Astrocyte (in vitro differentiated cells and primary cell): ENCODE data around the gene PRR12. TPM values are rescaled to one million over a fixed set of nuclear protein-coding genes. Genes with fewer than 3 reads are reported as not detected.

ENCODE experiments used
- DNase-seq: peaks from one replicate; pipeline ENCODE4 v3.0.0-alpha.2; 2010; ENCODE audit warnings: low read depth
- FAIRE-seq: peaks from 2 replicates; lab custom pipeline; 2011; peaks lifted over from hg19 to GRCh38; lab: Jason Lieb, UNC
- H2AFZ ChIP-seq: 2 replicates; pipeline ENCODE4 v1.6.0; 2012; ENCODE audit warnings: low read depth, low read length, inconsistent platforms
- H3K27ac ChIP-seq: 2 replicates; pipeline ENCODE4 v1.5.1; 2011; ENCODE audit warnings: low read depth, low read length, inconsistent platforms
- H3K27me3 ChIP-seq: 2 replicates; pipeline ENCODE4 v1.6.0; 2011; ENCODE audit warnings: low read length, inconsistent platforms; ENCODE audit not compliant: insufficient read depth
- H3K36me3 ChIP-seq: 2 replicates; pipeline ENCODE4 v1.5.1; 2011; ENCODE audit warnings: low read length, inconsistent platforms; ENCODE audit not compliant: insufficient read depth
- H3K4me1 ChIP-seq: 2 replicates; pipeline ENCODE4 v1.5.1; 2011; ENCODE audit warnings: low read length, inconsistent platforms; ENCODE audit not compliant: insufficient read depth
- H3K4me2 ChIP-seq: 2 replicates; pipeline ENCODE4 v1.6.0; 2012; ENCODE audit warnings: low read length, inconsistent platforms
- H3K4me3 ChIP-seq: 2 replicates; pipeline ENCODE4 v1.5.1; 2011; ENCODE audit warnings: low read depth, mild to moderate bottlenecking, low read length, inconsistent platforms; ENCODE audit not compliant: insufficient read depth
- H3K79me2 ChIP-seq: 2 replicates; pipeline ENCODE4 v1.6.0; 2012; ENCODE audit warnings: mild to moderate bottlenecking, low read length, inconsistent platforms; ENCODE audit not compliant: insufficient read depth
- H3K9ac ChIP-seq: 2 replicates; pipeline ENCODE4 v1.6.0; 2012; ENCODE audit warnings: mild to moderate bottlenecking, low read length, inconsistent platforms
- H3K9me3 ChIP-seq: 2 replicates; pipeline ENCODE4 v1.5.1; 2012; ENCODE audit warnings: low read depth, mild to moderate bottlenecking, low read length, inconsistent platforms; ENCODE audit not compliant: insufficient read depth
- H4K20me1 ChIP-seq: 2 replicates; pipeline ENCODE4 v1.6.0; 2012; ENCODE audit warnings: low read length, inconsistent platforms; ENCODE audit not compliant: insufficient read depth
- H3K27ac Mint-ChIP-seq: one replicate; pipeline ENCODE4 v1.8.0; 2021; ENCODE audit warnings: mild to moderate bottlenecking, mixed read lengths; ENCODE audit not compliant: unreplicated experiment
- H3K27me3 Mint-ChIP-seq: one replicate; pipeline ENCODE4 v1.8.0; 2021; ENCODE audit warnings: low read depth, mixed read lengths; ENCODE audit not compliant: unreplicated experiment
- H3K36me3 Mint-ChIP-seq: one replicate; pipeline ENCODE4 v1.8.0; 2021; ENCODE audit warnings: low read depth, mixed read lengths; ENCODE audit not compliant: unreplicated experiment
- H3K4me1 Mint-ChIP-seq: one replicate; pipeline ENCODE4 v1.8.0; 2021; ENCODE audit warnings: low read depth, mixed read lengths; ENCODE audit not compliant: unreplicated experiment
- H3K4me3 Mint-ChIP-seq: one replicate; pipeline ENCODE4 v1.8.0; 2021; ENCODE audit warnings: mild to moderate bottlenecking, moderate library complexity, mixed read lengths; ENCODE audit not compliant: unreplicated experiment
- H3K9me3 Mint-ChIP-seq: one replicate; pipeline ENCODE4 v1.8.0; 2021; ENCODE audit warnings: mild to moderate bottlenecking, mixed read lengths; ENCODE audit not compliant: unreplicated experiment
- CTCF ChIP-seq: IDR thresholded peaks from 2 replicates; pipeline ENCODE4 v1.5.1; 2011; ENCODE audit warnings: low read depth, mild to moderate bottlenecking, inconsistent platforms, low read length, moderate library complexity; ENCODE audit not compliant: insufficient read depth
- EZH2 ChIP-seq: IDR thresholded peaks from 2 replicates; pipeline ENCODE4 v1.6.1; 2012; ENCODE audit warnings: mild to moderate bottlenecking, low read length, inconsistent platforms; ENCODE audit not compliant: insufficient read depth
- total RNA-seq: library from RNA; stranded (reverse); gene quantifications from 2 replicates; pipeline ENCODE4 v1.2.1, GENCODE V29; 2021

The PRR12 gene
- total RNA-seq, 1 donor from 2014 or later = 29.7 TPM

GRCh38 chr19:49665036-49665350 lies 74.0 kb downstream of the PRR12 start:
- no peak for TF ChIP-seq EZH2
- TF ChIP-seq CTCF = no peak
- Mint-ChIP-seq H3K27me3 (no peaks in the 10 kb centered on the region), H3K4me1 (peaks cover 9% of the 10 kb centered on the region), H3K36me3 (peaks cover 16% of the 10 kb centered on the region), H3K27ac (peak overlapping the region; percentile 98), H3K4me3 (peak overlapping the region; percentile 100), H3K9me3 (no peaks in the 10 kb centered on the region)
- Histone ChIP-seq H3K27ac (peak overlapping the region; percentile 44), H3K9ac (peak overlapping the region; percentile 92), H4K20me1 (peaks cover 22% of the 10 kb centered on the region), H2AFZ (peak overlapping the region; percentile 81), H3K9me3 (peaks cover 4% of the 10 kb centered on the region), H3K4me2 (peak overlapping the region; percentile 94), H3K27me3 (no peaks in the 10 kb centered on the region), H3K4me1 (peaks cover 21% of the 10 kb centered on the region), H3K36me3 (peaks cover 16% of the 10 kb centered on the region), H3K79me2 (peaks cover 43% of the 10 kb centered on the region), H3K4me3 (peak overlapping the region; percentile 94)
- no peak for DNase-seq
- FAIRE-seq = no peak

- Histone ChIP-seq H2AFZ (peak within 1 kb of the TSS; percentile 81), H3K4me2 (peak within 1 kb of the TSS; percentile 94), H3K27me3 (no peaks in the 10 kb centered on the region), H3K27ac (peak within 1 kb of the TSS; percentile 52), H4K20me1 (peaks cover 19% of the 10 kb centered on the region), H3K4me1 (peaks cover 21% of the 10 kb centered on the region), H3K4me3 (peak within 1 kb of the TSS; percentile 94), H3K9me3 (no peaks in the 10 kb centered on the region), H3K9ac (peak within 1 kb of the TSS; percentile 92), H3K79me2 (peaks cover 43% of the 10 kb centered on the region), H3K36me3 (peaks cover 12% of the 10 kb centered on the region)
- peaks cover 9% of the 10 kb centered on the region for H3K4me1 Mint-ChIP-seq
- DNase-seq (peak; percentile 81), FAIRE-seq (peak; percentile 54)
- H3K27ac Mint-ChIP-seq = peak within 1 kb of the TSS; percentile 98
- H3K27me3 Mint-ChIP-seq = no peaks in the 10 kb centered on the region
- H3K4me3 Mint-ChIP-seq = peak within 1 kb of the TSS; percentile 100
- no peaks in the 10 kb centered on the region for H3K9me3 Mint-ChIP-seq
- no peak for TF ChIP-seq CTCF
- peaks cover 12% of the 10 kb centered on the region for H3K36me3 Mint-ChIP-seq
Measured at GRCh38 chr19:49665351-49666119, 74.6 kb downstream of the PRR12 start, which contains the start of the genes BCL2L12 and IRF3. BCL2L12 (plus strand) TSS chr19:49665933; CDS start chr19:49666693, 760 bp downstream. IRF3 (minus strand) TSS chr19:49665857; CDS start chr19:49664838, 1,019 bp downstream.

- no peak for FAIRE-seq
- TF ChIP-seq CTCF = no peak
- no peak for TF ChIP-seq EZH2
- H4K20me1 ChIP-seq = peaks cover 19% of the 10 kb centered on the region
- H3K4me1 Mint-ChIP-seq = peaks cover 9% of the 10 kb centered on the region
- no peaks in the 10 kb centered on the region for H3K27me3 ChIP-seq
- H3K27me3 Mint-ChIP-seq = no peaks in the 10 kb centered on the region
- H3K9ac ChIP-seq = peak overlapping the region; percentile 92
- H3K9me3 Mint-ChIP-seq = no peaks in the 10 kb centered on the region
- peak overlapping the region; percentile 94 for H3K4me2 ChIP-seq
- H3K36me3 ChIP-seq = peaks cover 12% of the 10 kb centered on the region
- H3K27ac Mint-ChIP-seq = peak overlapping the region; percentile 98
- H3K4me3 Mint-ChIP-seq = peak overlapping the region; percentile 100
- peaks cover 21% of the 10 kb centered on the region for H3K4me1 ChIP-seq
- H3K27ac ChIP-seq = peak overlapping the region; percentile 52
- H3K79me2 ChIP-seq = peaks cover 43% of the 10 kb centered on the region
- no peaks in the 10 kb centered on the region for H3K9me3 ChIP-seq
- peak overlapping the region; percentile 44 for H2AFZ ChIP-seq
- DNase-seq = no peak
- peaks cover 12% of the 10 kb centered on the region for H3K36me3 Mint-ChIP-seq
- peak overlapping the region; percentile 94 for H3K4me3 ChIP-seq
Measured at GRCh38 chr19:49666120-49666444, 75.1 kb downstream of the PRR12 start.
